K562 (cell line): Measurements from ENCODE around the gene MSRB3. TPM values are rescaled to one million over a fixed set of nuclear protein-coding genes. Genes with fewer than 3 reads are reported as not detected.

Experiments used
- ATAC-seq: fragments of 200-7000 bp; cut with Tn5 transposase; 3 replicates; pipeline ENCODE4 v1.9.1; 2020; ENCODE audit warnings: moderate library complexity
- BruUV-seq: library from RNA; stranded (reverse); fragments of 400-500 nt; replicated peaks from 2 replicates; lab custom pipeline; 2021; lab: Mats Ljungman, UMichigan
- CTCF ChIA-PET: fragments of 300-600 bp; formaldehyde crosslinking; extraction: SDS; loops from one replicate; lab custom pipeline; 2021; ENCODE audit warnings: low intra/inter-chr PET ratio; lab: Yijun Ruan, JAX
- POLR2A ChIA-PET: fragments of 300-600, 350-650 bp; sonication (Branson Sonifier 250); formaldehyde crosslinking; extraction: SDS; loops from one replicate; lab custom pipeline; 2021; ENCODE audit warnings: antibody characterized with exemption, inconsistent platforms; lab: Yijun Ruan, JAX
- DNase-seq, 4 experiments: peaks; one replicate each; pipeline versions ENCODE4 v3.0.0 to v3.0.0-alpha.2; 2011 to 2018; ENCODE audit warnings: low spot score in 3 of 4, mixed read lengths in 3 of 4; ENCODE audit errors: extremely low read depth in 1 of 4
- FAIRE-seq: peaks from 2 replicates; lab custom pipeline; 2011; peaks lifted over from hg19 to GRCh38; lab: Jason Lieb, UNC
- H2AFZ ChIP-seq: 2 replicates; pipeline ENCODE4 v1.6.0; 2011; ENCODE audit warnings: low read depth, low read length, control low read depth, inconsistent platforms
- H3K27ac ChIP-seq: fragments of 200-600 bp; 3 replicates; pipeline ENCODE4 v1.8.0; 2011; ENCODE audit warnings: low read depth, mild to moderate bottlenecking, control low read depth, inconsistent platforms, low read length, moderate library complexity, mixed read lengths; ENCODE audit errors: extremely low read depth
- H3K27me3 ChIP-seq, 2 experiments: fragments of 300-600 bp in 1 of 2; 2 replicates in 1 of 2; 3 replicates in 1 of 2; pipeline versions ENCODE4 v1.6.0 to v1.8.0; 2011; ENCODE audit warnings: inconsistent platforms in 2 of 2, low read length in 2 of 2, mild to moderate bottlenecking in 1 of 2, mixed read lengths in 1 of 2, moderate library complexity in 1 of 2; ENCODE audit not compliant: control insufficient read depth in 2 of 2, insufficient read depth in 2 of 2
- H3K36me3 ChIP-seq: fragments of 300-600 bp; 3 replicates; pipeline ENCODE4 v1.8.0; 2011; ENCODE audit warnings: mild to moderate bottlenecking, low read length, inconsistent platforms; ENCODE audit not compliant: control insufficient read depth, insufficient read depth
- H3K4me1 ChIP-seq, 2 experiments: fragments of 200-600 bp in 1 of 2; replicated peaks in 1 of 2; 2 replicates in 1 of 2; 3 replicates in 1 of 2; pipeline versions ENCODE4 v1.5.1 to v1.8.0; 2011; ENCODE audit warnings: inconsistent platforms in 2 of 2, low read length in 2 of 2, mild to moderate bottlenecking in 1 of 2, mixed read lengths in 1 of 2, moderate library complexity in 1 of 2; ENCODE audit not compliant: control insufficient read depth in 2 of 2, insufficient read depth in 2 of 2
- H3K4me2 ChIP-seq: 2 replicates; pipeline ENCODE4 v1.6.1; 2011; ENCODE audit warnings: low read length, control low read depth, inconsistent platforms, mixed read lengths; ENCODE audit not compliant: insufficient read depth
- H3K4me3 ChIP-seq: fragments of 200-600 bp; sonication (generic), shearing (Covaris generic); 2 replicates; pipeline ENCODE4 v1.5.1; 2016; ENCODE audit warnings: control low read depth, inconsistent platforms
- H3K79me2 ChIP-seq: fragments of 200-600 bp; 3 replicates; pipeline ENCODE4 v1.8.0; 2011; ENCODE audit warnings: low read length, inconsistent platforms; ENCODE audit not compliant: control insufficient read depth, insufficient read depth
- H3K9ac ChIP-seq, 2 experiments: 2 replicates each; pipeline versions ENCODE4 v1.6.0 to v1.6.1; 2011; ENCODE audit warnings: low read depth in 2 of 2, low read length in 2 of 2, control low read depth in 1 of 2, inconsistent platforms in 1 of 2, mild to moderate bottlenecking in 1 of 2, mixed read lengths in 1 of 2; ENCODE audit not compliant: insufficient read depth in 1 of 2
- H3K9me1 ChIP-seq: one replicate; pipeline ENCODE4 v1.6.0; 2011; ENCODE audit warnings: inconsistent platforms, mild to moderate bottlenecking, low read length, moderate library complexity; ENCODE audit not compliant: control insufficient read depth, insufficient read depth
- H3K9me3 ChIP-seq: replicated peaks from 2 replicates; pipeline ENCODE4 v1.5.1; 2011; ENCODE audit warnings: low read depth, low read length, inconsistent platforms; ENCODE audit not compliant: control insufficient read depth, insufficient read depth
- H4K20me1 ChIP-seq: replicated peaks from 2 replicates; pipeline ENCODE4 v1.6.1; 2011; ENCODE audit warnings: low read length, inconsistent platforms, mixed read lengths; ENCODE audit not compliant: control insufficient read depth, insufficient read depth
- DIDO1 ChIP-seq: fragments of 450-650 bp; IDR thresholded peaks from 2 replicates; pipeline ENCODE4 v1.6.1; 2016; ENCODE audit warnings: low read depth, missing biosample characterization, missing genetic modification characterization
- GABPB1 ChIP-seq: sonication (generic); formaldehyde crosslinking; IDR thresholded peaks from 2 replicates; pipeline ENCODE4 v1.8.0; 2022; ENCODE audit warnings: mild to moderate bottlenecking, missing genetic modification reagents
- HNRNPL ChIP-seq: fragments of 200-400 bp; formaldehyde crosslinking; IDR thresholded peaks from 2 replicates; pipeline ENCODE4 v1.6.1; 2017; ENCODE audit warnings: low read depth, mild to moderate bottlenecking, low read length
- SAP30 ChIP-seq: fragments of 200-600 bp; sonication (generic); IDR thresholded peaks from 2 replicates; pipeline ENCODE4 v1.6.1; 2012; ENCODE audit warnings: borderline replicate concordance, low read depth, mild to moderate bottlenecking, moderate library complexity, low read length, control low read depth, inconsistent platforms; ENCODE audit not compliant: insufficient read depth, poor library complexity, severe bottlenecking
- ZC3H4 ChIP-seq: sonication (generic); formaldehyde crosslinking; IDR thresholded peaks from 2 replicates; pipeline ENCODE4 v1.9.0; 2021; ENCODE audit warnings: missing genetic modification reagents, borderline replicate concordance
- ZNF445 ChIP-seq: fragments of 250-450 bp; sonication (Bioruptor Pico); IDR thresholded peaks from 2 replicates; pipeline ENCODE4 v1.4.0; 2020; ENCODE audit warnings: low read depth, mild to moderate bottlenecking, moderate library complexity
- WGBS: fragments of 100-300 bp; shearing (Covaris generic); methylation state at CpG from one replicate; pipeline ENCODE4 v1.1.6; 2016; ENCODE audit warnings: low coverage, mixed read lengths; ENCODE audit not compliant: insufficient coverage; ENCODE audit errors: missing lambda C conversion rate; 5-methylcytosine and 5-hydroxymethylcytosine counted together
- in situ Hi-C: fragments of 300-500 bp; cut with MboI; formaldehyde crosslinking; loops from 4 replicates; pipeline ENCODE4 v1.15.0; 2018; ENCODE audit warnings: inconsistent platforms, mixed read lengths
- intact Hi-C: fragments of 100-400 bp; cut with micrococcal nuclease; formaldehyde crosslinking; loops from 2 replicates; pipeline ENCODE4 v1.14.2; 2022
- polyA plus RNA-seq, 8 experiments: library from polyadenylated mRNA; depleted of rRNA in 4 of 8; stranded (reverse) in 5 of 8; unstranded in 3 of 8; fragments of >200 nt; fragmentation: Nextera tagmentation in 2 of 8; fragmentation: Illumina TruSeq in 1 of 8; extraction: Ambion mirVana in 2 of 8; extraction: Trizol in 1 of 8; gene quantifications; 2 replicates each; pipeline versions ENCODE4 v1.2.1 to v1.2.3, GENCODE V29; 2011 to 2014; ENCODE audit warnings: inconsistent platforms in 1 of 8, missing spikeins in 1 of 8
- total RNA-seq, 7 experiments: library from RNA; depleted of rRNA in 6 of 7; stranded (reverse); fragments of >200 nt in 6 of 7; fragmentation: Illumina TruSeq in 2 of 7; extraction: Trizol in 2 of 7; gene quantifications; 2 replicates each; pipeline versions ENCODE4 v1.2.1 to v1.2.3, GENCODE V29; 2011 to 2021; ENCODE audit warnings: low replicate concordance in 1 of 7
- TF ChIP-seq, protein P1 (sequence below): fragments of 250-450 bp; sonication (Bioruptor Pico); IDR thresholded peaks from 2 replicates; pipeline ENCODE4 v1.9.0; 2021; ENCODE audit warnings: mild to moderate bottlenecking, inconsistent platforms
- TF ChIP-seq, protein P2 (sequence below): sonication (generic); formaldehyde crosslinking; IDR thresholded peaks from 2 replicates; pipeline ENCODE4 v1.8.0; 2022; ENCODE audit warnings: missing genetic modification reagents, mild to moderate bottlenecking, borderline replicate concordance

Gene MSRB3
- total and polyA plus RNA-seq, 9 of the 15 experiments (the other 6 are each of a cell fraction or from before 2014, with no cell fraction given) = 0.04 TPM; not detected in 8

DNA sequence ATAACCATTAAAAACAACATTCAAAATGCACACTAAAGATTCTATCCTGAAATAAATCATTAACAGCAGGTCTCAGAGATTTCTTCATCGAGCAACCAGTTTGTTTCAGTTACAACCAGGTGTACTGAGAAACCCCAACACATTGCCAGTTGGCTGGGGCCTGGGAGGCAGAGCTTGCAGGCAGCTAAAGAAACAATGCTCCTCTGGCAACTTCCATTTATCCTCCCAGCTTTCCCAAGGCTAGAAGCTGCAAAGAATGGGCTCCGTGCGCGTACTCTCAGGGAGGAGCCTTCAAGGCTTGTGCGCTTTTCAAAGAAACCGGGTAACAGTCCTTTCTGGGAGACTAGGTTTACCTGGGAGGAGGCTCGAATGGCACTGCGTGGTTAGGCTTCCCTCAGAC, 181.6 kb downstream of the MSRB3 start:
- WGBS = 1% methylated on average over 8 of the region's 8 CpGs
- no peaks in the 10 kb centered on the region for H3K4me1 ChIP-seq
- FAIRE-seq = no peak
- no peak for TF ChIP-seq DIDO1 (tag)
- H3K9me1 ChIP-seq = no peaks in the 10 kb centered on the region
- H4K20me1 ChIP-seq = no peaks in the 10 kb centered on the region
- no peaks in the 10 kb centered on the region for H3K36me3 ChIP-seq
- H3K27ac ChIP-seq = no peak overlapping the region
- ChIA-PET CTCF (no interaction called here), POLR2A (no interaction called here)
- H3K9me3 ChIP-seq = no peaks in the 10 kb centered on the region
- intact Hi-C loops = no loop called here
- DNase-seq = no peak
- H3K79me2 ChIP-seq = no peaks in the 10 kb centered on the region
- no peak overlapping the region for H3K4me2 ChIP-seq
- no peak overlapping the region for H3K9ac ChIP-seq
- no TSS peak for BruUV-seq
- no peak for ATAC-seq
- H2AFZ ChIP-seq = no peak overlapping the region
- no peak overlapping the region for H3K4me3 ChIP-seq
- in situ Hi-C loops = no loop called here
- H3K27me3 ChIP-seq = no peaks in the 10 kb centered on the region

DNA sequence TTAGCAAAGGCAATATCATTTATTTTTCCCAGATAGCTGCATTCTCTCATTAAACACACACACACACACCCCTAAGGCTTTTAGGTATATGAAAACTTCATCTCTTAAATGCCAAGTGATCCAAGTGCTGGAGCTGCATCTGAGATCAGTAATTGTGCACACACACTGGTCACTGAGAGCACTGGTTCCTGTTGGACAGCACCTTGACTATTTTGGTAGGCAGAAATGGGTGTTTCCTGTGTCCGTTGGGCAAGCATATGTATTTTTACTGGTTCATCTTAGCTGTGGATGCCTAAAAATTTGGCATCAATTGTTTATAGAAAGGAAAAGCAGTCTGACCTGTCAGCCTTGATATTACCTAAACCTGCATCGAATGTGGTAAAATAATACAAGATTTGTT, 182.5 kb downstream of the MSRB3 start:
- Histone ChIP-seq H3K9ac (no peak overlapping the region), H3K4me2 (no peak overlapping the region), H2AFZ (no peak overlapping the region), H3K9me3 (no peaks in the 10 kb centered on the region), H3K4me1 (no peaks in the 10 kb centered on the region), H3K36me3 (no peaks in the 10 kb centered on the region), H3K27ac (no peak overlapping the region), H3K9me1 (no peaks in the 10 kb centered on the region), H3K79me2 (no peaks in the 10 kb centered on the region), H4K20me1 (no peaks in the 10 kb centered on the region), H3K4me3 (no peak overlapping the region), H3K27me3 (no peaks in the 10 kb centered on the region)
- WGBS = 0% methylated on average over 2 of the region's 2 CpGs
- intact Hi-C loops = no loop called here
- FAIRE-seq (no peak), DNase-seq (no peak), ATAC-seq (no peak)
- ChIA-PET POLR2A (no interaction called here), CTCF (no interaction called here)
- in situ Hi-C loops = no loop called here
- BruUV-seq = no TSS peak
- TF ChIP-seq ZC3H4 = no peak
- no peak for TF ChIP-seq HNRNPL
- TF ChIP-seq GABPB1 = no peak
- TF ChIP-seq ZNF445 (CRISPR knock-in tag) = no peak
- TF ChIP-seq, protein P1, sequence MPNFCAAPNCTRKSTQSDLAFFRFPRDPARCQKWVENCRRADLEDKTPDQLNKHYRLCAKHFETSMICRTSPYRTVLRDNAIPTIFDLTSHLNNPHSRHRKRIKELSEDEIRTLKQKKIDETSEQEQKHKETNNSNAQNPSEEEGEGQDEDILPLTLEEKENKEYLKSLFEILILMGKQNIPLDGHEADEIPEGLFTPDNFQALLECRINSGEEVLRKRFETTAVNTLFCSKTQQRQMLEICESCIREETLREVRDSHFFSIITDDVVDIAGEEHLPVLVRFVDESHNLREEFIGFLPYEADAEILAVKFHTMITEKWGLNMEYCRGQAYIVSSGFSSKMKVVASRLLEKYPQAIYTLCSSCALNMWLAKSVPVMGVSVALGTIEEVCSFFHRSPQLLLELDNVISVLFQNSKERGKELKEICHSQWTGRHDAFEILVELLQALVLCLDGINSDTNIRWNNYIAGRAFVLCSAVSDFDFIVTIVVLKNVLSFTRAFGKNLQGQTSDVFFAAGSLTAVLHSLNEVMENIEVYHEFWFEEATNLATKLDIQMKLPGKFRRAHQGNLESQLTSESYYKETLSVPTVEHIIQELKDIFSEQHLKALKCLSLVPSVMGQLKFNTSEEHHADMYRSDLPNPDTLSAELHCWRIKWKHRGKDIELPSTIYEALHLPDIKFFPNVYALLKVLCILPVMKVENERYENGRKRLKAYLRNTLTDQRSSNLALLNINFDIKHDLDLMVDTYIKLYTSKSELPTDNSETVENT (CRISPR knock-in tag) = no peak
- no peak for TF ChIP-seq SAP30
- TF ChIP-seq, protein P2, sequence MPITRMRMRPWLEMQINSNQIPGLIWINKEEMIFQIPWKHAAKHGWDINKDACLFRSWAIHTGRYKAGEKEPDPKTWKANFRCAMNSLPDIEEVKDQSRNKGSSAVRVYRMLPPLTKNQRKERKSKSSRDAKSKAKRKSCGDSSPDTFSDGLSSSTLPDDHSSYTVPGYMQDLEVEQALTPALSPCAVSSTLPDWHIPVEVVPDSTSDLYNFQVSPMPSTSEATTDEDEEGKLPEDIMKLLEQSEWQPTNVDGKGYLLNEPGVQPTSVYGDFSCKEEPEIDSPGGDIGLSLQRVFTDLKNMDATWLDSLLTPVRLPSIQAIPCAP = no peak
